ENCODE data around the gene MAPK13. TPM values are rescaled to one million over a fixed set of nuclear protein-coding genes. Genes with fewer than 3 reads are reported as not detected.
"Not testable (repeated sequence)": the region's sequence is repeated elsewhere in the genome, so short reads cannot be mapped to it uniquely, and the experiment has no call there.

The MAPK13 gene
- total RNA-seq, 1 donor from 2014 or later, result 5.8 TPM

DNA sequence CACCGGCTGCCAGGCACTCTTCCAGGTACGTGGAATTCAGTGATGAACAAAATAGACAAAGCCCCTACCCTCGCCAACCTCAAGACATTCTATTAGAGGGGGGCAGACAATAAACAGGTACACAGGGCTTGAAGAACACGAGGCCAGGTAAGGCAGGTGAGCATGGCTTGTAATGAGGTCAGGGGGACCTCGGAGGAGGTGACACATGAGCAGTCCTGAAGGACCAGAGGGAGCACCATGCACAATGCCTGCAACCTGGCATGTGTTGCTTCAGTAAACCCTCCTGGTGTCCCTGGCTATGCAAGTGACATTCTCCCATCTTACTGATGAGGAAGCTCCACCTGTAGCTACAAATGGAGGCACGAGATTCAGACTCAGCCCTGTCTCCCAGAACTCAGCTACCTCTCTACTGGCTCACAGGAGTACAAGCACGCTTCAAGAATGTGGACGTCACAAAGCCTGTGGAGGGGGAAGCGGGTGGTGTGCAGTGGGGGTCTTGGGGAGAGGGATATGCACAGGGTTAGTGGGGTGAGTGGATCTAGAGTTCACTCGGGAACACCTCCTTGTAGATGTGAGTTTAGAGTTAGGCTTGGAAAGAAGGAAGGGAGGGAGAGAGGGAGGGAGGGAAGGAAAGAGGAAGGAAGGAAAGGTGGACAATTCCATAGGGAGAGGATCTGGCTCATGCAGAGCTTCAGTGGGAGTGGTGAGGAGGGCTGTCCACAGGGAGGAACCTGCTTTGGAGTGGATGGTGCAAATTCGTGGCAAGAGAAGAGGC, 7.6 kb upstream of the MAPK13 start:
- peaks cover 13% of the 10 kb centered on the region for H3K4me1 ChIP-seq (ENCODE audit: insufficient read depth, low read length)
- TF ChIP-seq, protein P1, sequence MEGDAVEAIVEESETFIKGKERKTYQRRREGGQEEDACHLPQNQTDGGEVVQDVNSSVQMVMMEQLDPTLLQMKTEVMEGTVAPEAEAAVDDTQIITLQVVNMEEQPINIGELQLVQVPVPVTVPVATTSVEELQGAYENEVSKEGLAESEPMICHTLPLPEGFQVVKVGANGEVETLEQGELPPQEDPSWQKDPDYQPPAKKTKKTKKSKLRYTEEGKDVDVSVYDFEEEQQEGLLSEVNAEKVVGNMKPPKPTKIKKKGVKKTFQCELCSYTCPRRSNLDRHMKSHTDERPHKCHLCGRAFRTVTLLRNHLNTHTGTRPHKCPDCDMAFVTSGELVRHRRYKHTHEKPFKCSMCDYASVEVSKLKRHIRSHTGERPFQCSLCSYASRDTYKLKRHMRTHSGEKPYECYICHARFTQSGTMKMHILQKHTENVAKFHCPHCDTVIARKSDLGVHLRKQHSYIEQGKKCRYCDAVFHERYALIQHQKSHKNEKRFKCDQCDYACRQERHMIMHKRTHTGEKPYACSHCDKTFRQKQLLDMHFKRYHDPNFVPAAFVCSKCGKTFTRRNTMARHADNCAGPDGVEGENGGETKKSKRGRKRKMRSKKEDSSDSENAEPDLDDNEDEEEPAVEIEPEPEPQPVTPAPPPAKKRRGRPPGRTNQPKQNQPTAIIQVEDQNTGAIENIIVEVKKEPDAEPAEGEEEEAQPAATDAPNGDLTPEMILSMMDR (IDR thresholded peaks at IDR 0.05; ENCODE audit: insufficient read depth, low read depth, low read length), result no peak
- no peak for TF ChIP-seq EZH2 (IDR thresholded peaks at IDR 0.05; ENCODE audit: insufficient read depth, low read length)
- Mint-ChIP-seq H3K4me1 (ENCODE audit: low read depth, unreplicated experiment) (peaks cover 21% of the 10 kb centered on the region), H3K9me3 (ENCODE audit: unreplicated experiment) (peaks cover 2% of the 10 kb centered on the region), H3K27ac (ENCODE audit: unreplicated experiment) (no peak overlapping the region), H3K4me3 (ENCODE audit: unreplicated experiment) (no peak overlapping the region), H3K27me3 (ENCODE audit: low read depth, unreplicated experiment) (no peaks in the 10 kb centered on the region), H3K36me3 (ENCODE audit: low read depth, unreplicated experiment) (peaks cover 8% of the 10 kb centered on the region)
- no peak overlapping the region for H3K4me2 ChIP-seq (ENCODE audit: low read length)
- H3K4me3 ChIP-seq (ENCODE audit: insufficient read depth, low read depth, low read length), result no peak overlapping the region
- DNase-seq (ENCODE audit: low read depth), result no peak
- H3K27ac ChIP-seq (ENCODE audit: low read depth, low read length), result no peak overlapping the region
- H3K27me3 ChIP-seq (ENCODE audit: insufficient read depth, low read length), result no peaks in the 10 kb centered on the region
- no peak overlapping the region for H2AFZ ChIP-seq (ENCODE audit: low read depth, low read length)
- no peaks in the 10 kb centered on the region for H3K36me3 ChIP-seq (ENCODE audit: insufficient read depth, low read length)
- H3K9me3 ChIP-seq (ENCODE audit: insufficient read depth, low read depth, low read length), result no peaks in the 10 kb centered on the region
- H3K79me2 ChIP-seq (ENCODE audit: insufficient read depth, low read length), result no peaks in the 10 kb centered on the region
- H4K20me1 ChIP-seq (ENCODE audit: insufficient read depth, low read length), result no peaks in the 10 kb centered on the region
- no peak for FAIRE-seq
- H3K9ac ChIP-seq (ENCODE audit: low read length), result no peak overlapping the region

DNA sequence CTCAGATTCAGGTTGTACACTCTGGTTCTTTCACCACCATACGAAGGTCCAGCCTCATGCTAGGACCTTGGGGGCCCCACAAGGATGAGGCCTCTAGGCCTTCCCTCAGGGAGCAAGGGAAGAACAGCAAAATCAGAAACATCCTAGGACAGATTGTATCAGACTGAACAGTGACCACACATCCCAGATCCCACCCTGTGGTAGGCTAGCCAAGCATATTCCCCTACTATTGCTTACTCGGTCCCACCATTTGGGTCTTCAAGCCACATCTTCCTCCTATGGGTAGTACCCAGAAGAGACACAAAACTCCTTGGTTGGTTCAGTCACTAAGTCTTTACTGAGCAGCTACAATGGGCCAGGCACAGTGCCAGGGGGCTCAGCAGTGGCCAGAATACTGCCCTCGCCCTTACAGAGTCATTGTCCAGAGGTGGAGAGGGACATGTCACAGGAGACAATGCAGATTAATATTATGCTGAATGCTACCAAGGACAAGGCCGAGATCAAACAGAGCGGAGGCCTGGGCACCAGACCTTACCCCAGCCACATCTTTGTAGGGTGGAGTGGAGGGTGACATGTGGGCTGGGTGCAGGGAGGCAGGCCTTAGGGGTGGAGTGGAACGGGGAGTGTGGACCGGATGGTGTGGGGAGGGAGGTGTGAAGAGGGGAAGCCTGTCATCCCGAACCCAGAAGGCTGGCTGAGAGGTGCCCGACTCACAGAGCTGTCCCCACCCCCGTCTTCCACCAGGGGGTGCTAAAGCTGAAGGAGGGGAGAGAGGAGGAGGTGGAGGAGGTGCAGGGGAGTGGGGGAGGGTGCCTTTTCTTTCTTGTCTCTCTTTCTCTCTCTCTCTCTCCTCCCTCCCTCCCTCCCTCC, 6.8 kb upstream of the MAPK13 start:
- DNase-seq (ENCODE audit: low read depth) (peak; percentile 24), FAIRE-seq (no peak)
- TF ChIP-seq, protein P1 (IDR thresholded peaks at IDR 0.05; ENCODE audit: insufficient read depth, low read depth, low read length), result peak; percentile 49
- no peak for TF ChIP-seq EZH2 (IDR thresholded peaks at IDR 0.05; ENCODE audit: insufficient read depth, low read length)
- Histone ChIP-seq H3K4me3 (ENCODE audit: insufficient read depth, low read depth, low read length) (no peak overlapping the region), H2AFZ (ENCODE audit: low read depth, low read length) (no peak overlapping the region), H3K4me2 (ENCODE audit: low read length) (no peak overlapping the region), H3K27ac (ENCODE audit: low read depth, low read length) (no peak overlapping the region), H4K20me1 (ENCODE audit: insufficient read depth, low read length) (no peaks in the 10 kb centered on the region), H3K9ac (ENCODE audit: low read length) (no peak overlapping the region), H3K36me3 (ENCODE audit: insufficient read depth, low read length) (no peaks in the 10 kb centered on the region), H3K9me3 (ENCODE audit: insufficient read depth, low read depth, low read length) (no peaks in the 10 kb centered on the region), H3K27me3 (ENCODE audit: insufficient read depth, low read length) (no peaks in the 10 kb centered on the region), H3K79me2 (ENCODE audit: insufficient read depth, low read length) (no peaks in the 10 kb centered on the region), H3K4me1 (ENCODE audit: insufficient read depth, low read length) (peaks cover 15% of the 10 kb centered on the region)
- Mint-ChIP-seq H3K4me3 (ENCODE audit: unreplicated experiment) (no peak overlapping the region), H3K9me3 (ENCODE audit: unreplicated experiment) (peaks cover 2% of the 10 kb centered on the region), H3K27ac (ENCODE audit: unreplicated experiment) (peak overlapping the region; percentile 81), H3K36me3 (ENCODE audit: low read depth, unreplicated experiment) (peaks cover 8% of the 10 kb centered on the region), H3K27me3 (ENCODE audit: low read depth, unreplicated experiment) (no peaks in the 10 kb centered on the region), H3K4me1 (ENCODE audit: low read depth, unreplicated experiment) (peaks cover 24% of the 10 kb centered on the region)

DNA sequence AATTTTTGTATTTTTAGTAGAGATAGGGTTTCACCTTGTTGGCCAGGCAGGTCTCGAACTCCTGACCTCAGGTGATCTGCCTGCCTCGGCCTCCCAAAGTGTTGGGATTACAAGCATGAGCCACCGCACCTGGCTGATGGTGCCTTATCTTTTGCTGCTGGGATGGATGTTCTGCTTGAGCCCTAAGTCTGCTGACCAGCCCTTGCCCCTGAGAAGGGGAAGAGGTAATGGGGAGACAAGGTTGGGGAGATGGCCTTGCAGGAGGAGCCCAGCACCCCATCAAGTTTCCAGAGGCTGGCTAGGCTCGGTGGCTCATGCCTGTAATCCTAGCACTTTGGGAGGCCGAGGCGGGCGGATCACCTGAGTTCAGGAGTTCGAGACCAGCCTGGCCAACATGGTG, 6.0 kb upstream of the MAPK13 start:
- not testable (repeated sequence) for H3K4me2 ChIP-seq (ENCODE audit: low read length); H3K4me3 Mint-ChIP-seq (ENCODE audit: unreplicated experiment); H3K9me3 Mint-ChIP-seq (ENCODE audit: unreplicated experiment); H3K79me2 ChIP-seq (ENCODE audit: insufficient read depth, low read length); H4K20me1 ChIP-seq (ENCODE audit: insufficient read depth, low read length); H3K27me3 ChIP-seq (ENCODE audit: insufficient read depth, low read length); H3K27me3 Mint-ChIP-seq (ENCODE audit: low read depth, unreplicated experiment); H2AFZ ChIP-seq (ENCODE audit: low read depth, low read length); FAIRE-seq; H3K36me3 Mint-ChIP-seq (ENCODE audit: low read depth, unreplicated experiment); H3K4me3 ChIP-seq (ENCODE audit: insufficient read depth, low read depth, low read length); H3K9ac ChIP-seq (ENCODE audit: low read length); H3K9me3 ChIP-seq (ENCODE audit: insufficient read depth, low read depth, low read length); H3K36me3 ChIP-seq (ENCODE audit: insufficient read depth, low read length); H3K27ac Mint-ChIP-seq (ENCODE audit: unreplicated experiment); H3K27ac ChIP-seq (ENCODE audit: low read depth, low read length); DNase-seq (ENCODE audit: low read depth)
- H3K4me1 ChIP-seq (ENCODE audit: insufficient read depth, low read length), result peaks cover 15% of the 10 kb centered on the region
- H3K4me1 Mint-ChIP-seq (ENCODE audit: low read depth, unreplicated experiment), result peaks cover 24% of the 10 kb centered on the region
